PC-9 (cell line): ENCODE results near the gene POMT2.

Experiments
- EZH2 ChIP-seq: fragments of 200-600 bp; sonication (generic); IDR thresholded peaks from 2 replicates; pipeline ENCODE4 v1.8.0; 2017; ENCODE audit warnings: antibody characterized with exemption, low read depth
- TF ChIP-seq, protein P1 (sequence below): fragments of 200-600 bp; sonication (generic); conservative IDR thresholded peaks from 2 replicates; pipeline ENCODE4 v1.6.1; 2017; ENCODE audit warnings: mixed run types, antibody characterized with exemption, mild to moderate bottlenecking, moderate library complexity

GRCh38 chr14:77324816-77325745 lies 4.4 kb upstream of the POMT2 start:
- TF ChIP-seq, protein P1, sequence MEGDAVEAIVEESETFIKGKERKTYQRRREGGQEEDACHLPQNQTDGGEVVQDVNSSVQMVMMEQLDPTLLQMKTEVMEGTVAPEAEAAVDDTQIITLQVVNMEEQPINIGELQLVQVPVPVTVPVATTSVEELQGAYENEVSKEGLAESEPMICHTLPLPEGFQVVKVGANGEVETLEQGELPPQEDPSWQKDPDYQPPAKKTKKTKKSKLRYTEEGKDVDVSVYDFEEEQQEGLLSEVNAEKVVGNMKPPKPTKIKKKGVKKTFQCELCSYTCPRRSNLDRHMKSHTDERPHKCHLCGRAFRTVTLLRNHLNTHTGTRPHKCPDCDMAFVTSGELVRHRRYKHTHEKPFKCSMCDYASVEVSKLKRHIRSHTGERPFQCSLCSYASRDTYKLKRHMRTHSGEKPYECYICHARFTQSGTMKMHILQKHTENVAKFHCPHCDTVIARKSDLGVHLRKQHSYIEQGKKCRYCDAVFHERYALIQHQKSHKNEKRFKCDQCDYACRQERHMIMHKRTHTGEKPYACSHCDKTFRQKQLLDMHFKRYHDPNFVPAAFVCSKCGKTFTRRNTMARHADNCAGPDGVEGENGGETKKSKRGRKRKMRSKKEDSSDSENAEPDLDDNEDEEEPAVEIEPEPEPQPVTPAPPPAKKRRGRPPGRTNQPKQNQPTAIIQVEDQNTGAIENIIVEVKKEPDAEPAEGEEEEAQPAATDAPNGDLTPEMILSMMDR = no peak
- no peak for TF ChIP-seq EZH2
